ENCODE results near the gene CDKN1A.

The CDKN1A gene

DNA sequence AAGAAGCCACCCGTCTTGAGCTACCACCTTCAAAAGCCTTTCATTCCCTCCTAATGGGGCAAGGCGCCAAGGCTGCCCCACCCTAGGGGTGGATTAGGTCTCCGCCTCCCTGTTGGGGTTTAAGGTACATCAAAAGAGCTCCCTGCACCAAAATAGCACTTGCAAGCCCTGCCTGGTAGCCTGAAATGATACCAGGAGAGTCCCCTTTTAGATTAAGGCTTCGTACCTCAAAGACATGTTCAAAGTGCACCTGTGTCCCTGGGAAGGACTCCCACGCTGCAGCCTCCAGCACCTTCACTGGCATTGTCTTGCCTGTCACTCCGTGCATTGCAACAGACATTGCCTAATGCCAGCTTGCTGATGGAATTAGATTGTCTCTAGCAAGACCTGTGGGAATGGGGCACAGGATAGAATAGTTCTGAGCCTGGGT is 15.7 kb upstream of the CDKN1A start:
- TF ChIP-seq, protein P1, sequence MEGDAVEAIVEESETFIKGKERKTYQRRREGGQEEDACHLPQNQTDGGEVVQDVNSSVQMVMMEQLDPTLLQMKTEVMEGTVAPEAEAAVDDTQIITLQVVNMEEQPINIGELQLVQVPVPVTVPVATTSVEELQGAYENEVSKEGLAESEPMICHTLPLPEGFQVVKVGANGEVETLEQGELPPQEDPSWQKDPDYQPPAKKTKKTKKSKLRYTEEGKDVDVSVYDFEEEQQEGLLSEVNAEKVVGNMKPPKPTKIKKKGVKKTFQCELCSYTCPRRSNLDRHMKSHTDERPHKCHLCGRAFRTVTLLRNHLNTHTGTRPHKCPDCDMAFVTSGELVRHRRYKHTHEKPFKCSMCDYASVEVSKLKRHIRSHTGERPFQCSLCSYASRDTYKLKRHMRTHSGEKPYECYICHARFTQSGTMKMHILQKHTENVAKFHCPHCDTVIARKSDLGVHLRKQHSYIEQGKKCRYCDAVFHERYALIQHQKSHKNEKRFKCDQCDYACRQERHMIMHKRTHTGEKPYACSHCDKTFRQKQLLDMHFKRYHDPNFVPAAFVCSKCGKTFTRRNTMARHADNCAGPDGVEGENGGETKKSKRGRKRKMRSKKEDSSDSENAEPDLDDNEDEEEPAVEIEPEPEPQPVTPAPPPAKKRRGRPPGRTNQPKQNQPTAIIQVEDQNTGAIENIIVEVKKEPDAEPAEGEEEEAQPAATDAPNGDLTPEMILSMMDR (IDR thresholded peaks at IDR 0.05; ENCODE audit: low read depth, low read length): no peak
- no peak overlapping the region for H3K4me3 ChIP-seq (replicated peaks in 1 of 2; ENCODE audit: low read depth in 2 of 2, low read length in 2 of 2)
- no peak for DNase-seq (ENCODE audit: low read depth in 2 of 2)

DNA sequence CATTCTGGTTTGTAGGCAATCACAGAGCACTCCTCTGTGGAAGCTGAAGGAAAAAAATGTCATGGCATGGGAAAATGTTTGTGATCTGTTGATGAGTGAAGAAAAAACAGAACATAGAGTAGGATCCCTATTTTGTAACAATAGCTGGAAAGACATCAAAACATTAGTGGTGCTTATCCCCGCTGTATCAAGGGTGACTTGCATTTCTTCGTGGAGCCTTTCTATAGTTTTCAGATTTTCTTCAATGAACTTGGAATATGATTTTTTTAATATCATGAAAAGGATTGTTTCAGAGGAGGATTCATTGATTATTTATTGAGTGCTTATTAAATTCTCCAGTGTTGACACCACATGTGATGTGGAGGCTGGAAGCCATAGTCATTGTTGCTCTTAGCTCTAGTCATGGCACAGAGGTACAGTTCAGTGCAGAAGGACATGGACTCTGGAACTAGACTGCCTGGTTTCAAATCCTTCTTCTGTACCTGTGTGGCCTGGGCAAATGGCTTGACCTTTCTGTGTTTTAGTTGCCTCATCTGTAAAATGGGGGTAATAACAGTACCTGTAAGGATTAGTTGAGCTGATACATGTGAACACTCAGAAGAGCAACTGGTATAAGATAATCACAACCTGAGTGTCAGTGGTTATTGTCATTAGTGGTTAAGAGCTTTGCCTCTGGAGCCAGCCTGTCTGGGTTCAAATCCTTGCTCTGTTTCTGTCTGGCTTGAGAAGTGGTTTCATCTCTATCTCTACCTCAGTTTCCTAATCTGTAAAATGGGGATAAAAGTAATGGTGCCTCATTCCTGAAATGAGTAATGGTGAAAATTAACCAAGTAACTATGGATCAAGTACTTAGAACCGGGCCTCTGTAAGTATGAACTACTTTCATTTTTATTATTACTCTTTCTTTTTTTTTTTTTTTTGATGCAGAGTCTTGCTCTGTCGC is 14.7 kb upstream of the CDKN1A start:
- H3K4me3 ChIP-seq (replicated peaks in 1 of 2; ENCODE audit: low read depth in 2 of 2, low read length in 2 of 2): no peak overlapping the region
- TF ChIP-seq, protein P1 (IDR thresholded peaks at IDR 0.05; ENCODE audit: low read depth, low read length): no peak
- no peak for DNase-seq (ENCODE audit: low read depth in 2 of 2)

DNA sequence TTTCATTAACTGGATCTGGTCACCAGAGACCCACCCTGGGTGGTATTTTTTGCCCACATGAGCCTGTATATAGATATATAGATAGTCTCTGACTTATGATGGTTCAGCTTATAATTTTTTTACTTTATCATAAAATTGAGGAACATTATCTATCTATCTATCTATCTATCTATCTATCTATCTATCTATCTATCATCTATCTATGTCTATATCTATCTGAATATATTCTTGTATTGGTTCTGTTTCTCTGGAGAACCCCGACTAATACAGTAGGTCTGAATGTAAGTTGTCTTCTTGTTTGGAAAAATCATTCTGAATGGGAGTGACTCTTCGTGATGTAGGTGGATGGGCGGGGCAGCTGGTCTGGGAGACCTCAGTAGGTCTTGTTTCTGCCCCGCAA is 13.3 kb upstream of the CDKN1A start:
- H3K4me3 ChIP-seq (replicated peaks in 1 of 2; ENCODE audit: low read depth in 2 of 2, low read length in 2 of 2): no peak overlapping the region
- DNase-seq (ENCODE audit: low read depth in 2 of 2): no peak
- TF ChIP-seq, protein P1 (IDR thresholded peaks at IDR 0.05; ENCODE audit: low read depth, low read length): no peak

DNA sequence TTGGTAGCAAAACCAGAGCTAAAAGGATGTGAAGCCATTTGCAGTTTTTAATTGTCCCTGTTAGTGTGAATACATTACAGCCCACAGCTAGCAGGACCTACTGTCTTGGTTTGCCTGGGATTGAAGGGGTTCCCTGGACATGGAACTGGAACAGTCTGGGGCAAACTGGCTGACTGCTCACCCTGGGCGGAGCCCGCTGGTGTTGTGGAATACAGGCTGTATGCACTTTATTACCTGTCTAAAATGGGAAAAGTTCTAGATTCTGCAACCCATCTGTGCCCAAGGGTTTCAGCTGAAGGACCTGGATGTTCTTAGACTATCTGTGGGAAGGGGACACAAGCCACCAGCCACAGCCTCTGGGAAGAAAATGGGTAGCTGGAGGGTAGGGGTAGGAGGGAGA is 12.2 kb upstream of the CDKN1A start:
- no peak for DNase-seq (ENCODE audit: low read depth in 2 of 2)
- no peak overlapping the region for H3K4me3 ChIP-seq (replicated peaks in 1 of 2; ENCODE audit: low read depth in 2 of 2, low read length in 2 of 2)
- TF ChIP-seq, protein P1 (IDR thresholded peaks at IDR 0.05; ENCODE audit: low read depth, low read length): no peak

DNA sequence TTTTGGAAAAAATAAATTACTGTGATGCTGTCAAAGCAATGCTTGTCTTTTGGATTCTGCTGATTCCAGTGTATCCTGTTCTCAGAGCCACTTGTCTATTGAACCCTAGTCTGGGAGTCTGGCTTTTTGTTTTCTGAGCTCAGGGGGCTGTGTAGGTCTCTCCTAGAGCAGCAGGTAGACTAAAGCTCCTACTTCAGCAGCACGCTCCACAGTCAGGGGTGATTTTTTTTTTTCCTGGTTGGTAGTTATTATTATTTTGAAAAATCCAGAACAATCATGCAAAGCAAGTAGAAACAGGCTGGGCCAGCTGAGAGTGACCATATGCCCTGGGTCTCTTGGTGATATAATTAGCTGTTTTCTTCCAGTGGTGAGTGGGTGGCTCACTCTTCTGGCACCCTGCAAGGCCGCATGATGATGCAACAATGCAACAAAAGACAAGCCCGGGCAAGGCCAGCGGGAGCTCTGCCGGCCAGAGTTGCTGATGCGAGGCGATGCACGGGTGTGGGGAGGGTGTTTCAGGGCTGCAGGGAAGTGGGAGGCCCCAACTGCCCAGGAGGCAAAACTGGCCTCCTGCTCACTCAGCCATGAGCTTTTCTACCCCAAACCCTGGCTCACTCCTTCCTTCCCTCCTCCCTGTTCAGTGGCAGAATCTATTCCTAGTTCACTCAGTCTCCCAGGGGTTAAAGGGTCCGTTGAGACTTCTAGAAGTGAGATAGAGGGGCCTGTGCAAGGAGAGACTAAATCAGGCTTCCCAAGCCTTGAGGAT is 11.5 kb upstream of the CDKN1A start:
- peak; percentile 95 to 97 for DNase-seq (ENCODE audit: low read depth in 2 of 2)
- no peak overlapping the region for H3K4me3 ChIP-seq (replicated peaks in 1 of 2; ENCODE audit: low read depth in 2 of 2, low read length in 2 of 2)
- TF ChIP-seq, protein P1 (IDR thresholded peaks at IDR 0.05; ENCODE audit: low read depth, low read length): no peak

DNA sequence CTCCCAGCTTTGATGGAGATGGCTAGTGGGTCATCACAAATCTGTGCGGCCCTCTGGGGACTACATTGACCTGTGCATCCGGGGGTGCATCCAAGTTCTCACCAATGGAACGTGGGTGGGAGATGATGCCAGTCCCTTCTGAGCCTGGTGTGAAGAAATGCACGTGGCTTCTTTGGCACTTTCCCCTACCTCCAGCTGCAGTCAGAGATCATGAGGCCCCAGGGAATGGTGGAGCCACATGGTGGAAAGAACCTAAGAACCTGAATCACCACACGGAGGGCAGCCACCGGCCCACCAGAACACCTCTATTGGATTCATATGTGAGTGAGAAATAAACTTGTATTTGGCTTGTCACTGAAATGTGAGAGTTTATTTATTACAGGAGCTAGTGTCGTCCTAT is 9.9 kb upstream of the CDKN1A start:
- TF ChIP-seq, protein P1 (IDR thresholded peaks at IDR 0.05; ENCODE audit: low read depth, low read length): no peak
- H3K4me3 ChIP-seq (replicated peaks in 1 of 2; ENCODE audit: low read depth in 2 of 2, low read length in 2 of 2): no peak overlapping the region
- no peak for DNase-seq (ENCODE audit: low read depth in 2 of 2)
